Testis (tissue), 2 donors: ENCODE results near the gene ITPK1.

ENCODE experiments used
- POLR2A ChIP-seq: fragments of 450-650 bp; IDR thresholded peaks from one replicate; pipeline ENCODE4 v1.6.1; 2017; ENCODE audit warnings: antibody characterized with exemption, mild to moderate bottlenecking, moderate library complexity
- TF ChIP-seq, protein P1 (sequence below), 3 experiments: fragments of 450-650 bp in 2 of 3; fragments of 200-600 bp in 1 of 3; sonication (generic) in 1 of 3; IDR thresholded peaks; one replicate each; pipeline ENCODE4 v1.5.1; 2016 to 2019; ENCODE audit warnings: antibody characterized with exemption in 3 of 3, mild to moderate bottlenecking in 2 of 3, moderate library complexity in 1 of 3

DNA sequence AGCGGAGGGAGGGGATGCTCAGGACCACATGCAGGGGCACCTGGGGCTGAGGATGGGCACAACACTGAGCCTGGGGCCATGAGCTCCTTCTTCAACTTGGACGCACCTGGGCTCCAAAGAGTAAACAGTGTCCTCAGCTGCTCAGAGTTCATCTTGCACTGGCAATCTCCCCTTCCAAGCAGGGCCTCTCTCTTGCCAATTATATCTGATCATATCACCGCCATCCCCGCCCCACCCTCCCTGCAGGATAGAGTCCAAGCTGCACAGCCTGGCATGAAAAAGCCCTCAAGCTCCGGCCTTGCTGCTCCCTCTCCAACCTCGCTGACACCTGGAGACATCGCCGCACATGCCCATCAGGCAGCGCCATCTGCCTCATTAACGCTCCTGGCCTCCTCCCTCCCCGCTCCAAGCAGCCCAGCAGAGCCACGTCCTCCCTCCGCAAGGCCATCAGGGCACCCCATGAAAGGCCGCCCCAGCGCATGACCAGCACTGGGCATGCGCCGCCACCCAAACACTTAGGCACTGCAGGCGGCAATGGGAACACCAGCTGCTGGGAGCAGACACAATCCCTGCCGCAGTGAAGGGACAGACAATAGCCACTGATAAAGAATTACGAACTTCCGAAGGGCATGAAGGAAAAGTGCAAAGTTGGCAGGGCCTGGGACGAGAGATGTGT lies 103.9 kb downstream of the ITPK1 start:
- TF ChIP-seq, protein P1, sequence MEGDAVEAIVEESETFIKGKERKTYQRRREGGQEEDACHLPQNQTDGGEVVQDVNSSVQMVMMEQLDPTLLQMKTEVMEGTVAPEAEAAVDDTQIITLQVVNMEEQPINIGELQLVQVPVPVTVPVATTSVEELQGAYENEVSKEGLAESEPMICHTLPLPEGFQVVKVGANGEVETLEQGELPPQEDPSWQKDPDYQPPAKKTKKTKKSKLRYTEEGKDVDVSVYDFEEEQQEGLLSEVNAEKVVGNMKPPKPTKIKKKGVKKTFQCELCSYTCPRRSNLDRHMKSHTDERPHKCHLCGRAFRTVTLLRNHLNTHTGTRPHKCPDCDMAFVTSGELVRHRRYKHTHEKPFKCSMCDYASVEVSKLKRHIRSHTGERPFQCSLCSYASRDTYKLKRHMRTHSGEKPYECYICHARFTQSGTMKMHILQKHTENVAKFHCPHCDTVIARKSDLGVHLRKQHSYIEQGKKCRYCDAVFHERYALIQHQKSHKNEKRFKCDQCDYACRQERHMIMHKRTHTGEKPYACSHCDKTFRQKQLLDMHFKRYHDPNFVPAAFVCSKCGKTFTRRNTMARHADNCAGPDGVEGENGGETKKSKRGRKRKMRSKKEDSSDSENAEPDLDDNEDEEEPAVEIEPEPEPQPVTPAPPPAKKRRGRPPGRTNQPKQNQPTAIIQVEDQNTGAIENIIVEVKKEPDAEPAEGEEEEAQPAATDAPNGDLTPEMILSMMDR (IDR thresholded peaks at IDR 0.05): no peak
- no peak for TF ChIP-seq POLR2A
